Activated T-cell treated with anti-CD3 and anti-CD28 coated beads, Interleukin-2, amount 50 U/mL, for 48 hours (primary cell): ENCODE results near the gene LRRC42.

Source experiments
- DNase-seq, 2 experiments: peaks; one replicate each; pipeline ENCODE4 v3.0.0-alpha.2; 2020

Gene LRRC42, protein sequence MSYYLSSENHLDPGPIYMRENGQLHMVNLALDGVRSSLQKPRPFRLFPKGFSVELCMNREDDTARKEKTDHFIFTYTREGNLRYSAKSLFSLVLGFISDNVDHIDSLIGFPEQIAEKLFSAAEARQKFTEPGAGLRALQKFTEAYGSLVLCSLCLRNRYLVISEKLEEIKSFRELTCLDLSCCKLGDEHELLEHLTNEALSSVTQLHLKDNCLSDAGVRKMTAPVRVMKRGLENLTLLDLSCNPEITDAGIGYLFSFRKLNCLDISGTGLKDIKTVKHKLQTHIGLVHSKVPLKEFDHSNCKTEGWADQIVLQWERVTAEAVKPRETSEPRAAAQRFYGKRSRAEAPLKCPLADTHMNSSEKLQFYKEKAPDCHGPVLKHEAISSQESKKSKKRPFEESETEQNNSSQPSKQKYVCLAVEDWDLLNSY

DNA sequence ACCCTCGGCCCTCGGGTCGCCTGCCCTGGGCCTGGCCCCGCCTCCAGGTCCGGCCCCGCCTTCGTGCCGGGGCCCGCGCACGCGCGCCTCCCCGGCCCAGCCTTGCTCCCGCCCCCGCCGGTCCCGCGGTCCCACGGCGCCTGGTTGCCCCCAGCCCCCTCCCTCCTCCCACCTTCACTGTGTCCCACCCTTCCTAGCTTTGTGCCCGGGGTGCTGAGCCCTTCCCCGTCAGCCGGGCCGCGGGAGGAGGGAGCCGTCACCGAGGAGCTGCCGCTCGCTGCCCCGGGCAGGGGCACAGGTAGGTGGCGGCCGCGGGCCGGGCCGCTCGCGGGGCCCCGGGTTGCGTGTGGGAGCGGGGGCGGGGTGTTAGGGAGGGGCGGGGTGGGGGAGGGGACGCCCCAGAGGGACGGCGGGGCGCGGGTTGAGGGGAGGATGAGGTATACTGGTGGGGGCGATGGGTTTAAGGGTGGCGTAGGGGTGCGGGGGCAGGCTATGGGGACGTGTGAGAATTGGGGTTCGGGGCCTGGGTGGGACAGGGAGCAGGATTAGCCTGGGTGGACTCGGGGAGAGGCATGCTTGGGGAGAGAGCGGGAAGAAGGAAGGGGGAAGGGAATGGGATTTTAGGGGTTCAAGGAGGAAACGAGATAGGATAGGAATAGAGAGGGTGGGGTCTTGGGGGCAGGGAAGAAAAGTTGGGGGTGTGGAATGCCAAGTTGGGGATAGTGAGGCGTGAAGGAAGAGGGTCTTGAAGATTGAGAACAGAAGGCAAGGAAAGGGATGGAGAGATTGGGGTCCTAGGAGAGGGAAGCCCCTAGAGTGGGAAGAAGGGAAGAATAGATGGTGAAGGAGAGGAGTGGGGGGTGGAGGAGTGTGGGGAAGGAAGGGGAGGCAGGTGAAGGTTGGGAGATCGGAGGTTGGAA, at the start of gene LRRC42:
Gene LRRC42, plus strand, starts transcription at position 99 of the 920 bp plus-strand sequence. CDS start 5,650 bp downstream, outside the sequence.
- DNase-seq: no peak

DNA sequence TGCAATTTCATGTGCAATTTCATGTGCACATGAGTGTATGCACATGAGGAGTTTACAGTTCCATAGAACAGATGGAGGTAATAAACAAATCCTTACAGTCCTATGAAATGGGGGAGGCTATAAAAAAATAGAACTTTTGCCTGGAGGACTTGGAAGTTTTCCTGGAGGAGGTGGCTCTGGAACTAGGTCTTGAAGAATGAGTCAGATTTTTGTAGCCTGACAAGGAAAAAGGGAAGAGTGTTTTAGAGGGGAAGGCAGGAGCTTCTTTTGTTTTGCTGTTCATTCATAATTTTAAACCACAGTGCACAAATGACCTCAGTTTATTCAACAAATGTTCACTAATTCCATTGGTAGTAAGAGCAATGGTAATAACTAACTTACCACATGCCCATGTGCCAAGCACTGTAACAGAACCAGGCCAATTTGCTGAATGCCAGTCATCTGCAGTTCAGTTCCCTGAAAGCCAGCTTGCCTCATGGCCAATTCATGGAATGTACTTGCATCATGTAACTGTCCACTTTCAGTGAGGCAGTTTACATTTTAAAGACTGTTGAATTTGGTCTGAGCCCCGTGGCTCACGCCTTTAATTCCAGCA, 49.4 kb upstream of the LRRC42 start:
- DNase-seq: no peak

DNA sequence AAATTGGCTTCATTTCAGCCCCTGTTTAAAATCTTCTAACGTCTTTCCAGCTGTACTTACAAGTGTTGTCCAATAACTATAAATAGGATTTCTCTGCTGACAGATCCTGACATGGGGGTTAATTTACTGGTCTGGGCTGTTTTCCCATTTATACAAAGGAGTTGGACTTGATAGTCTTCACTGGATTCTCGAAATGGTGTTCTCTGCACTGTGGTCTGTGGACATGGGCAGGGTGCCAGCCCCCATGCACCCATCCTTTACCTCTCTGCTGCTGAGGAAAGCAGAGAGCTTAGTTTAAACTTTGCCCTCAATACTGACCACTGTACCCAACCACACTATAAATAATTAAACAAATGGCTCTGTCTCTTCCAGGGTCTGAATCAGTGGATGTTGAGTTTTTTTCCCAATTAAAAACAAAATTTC, 46.9 kb upstream of the LRRC42 start:
- DNase-seq: no peak

GRCh38 chr1:53899708-53900107, 46.4 kb upstream of the LRRC42 start:
- DNase-seq: no peak

DNA sequence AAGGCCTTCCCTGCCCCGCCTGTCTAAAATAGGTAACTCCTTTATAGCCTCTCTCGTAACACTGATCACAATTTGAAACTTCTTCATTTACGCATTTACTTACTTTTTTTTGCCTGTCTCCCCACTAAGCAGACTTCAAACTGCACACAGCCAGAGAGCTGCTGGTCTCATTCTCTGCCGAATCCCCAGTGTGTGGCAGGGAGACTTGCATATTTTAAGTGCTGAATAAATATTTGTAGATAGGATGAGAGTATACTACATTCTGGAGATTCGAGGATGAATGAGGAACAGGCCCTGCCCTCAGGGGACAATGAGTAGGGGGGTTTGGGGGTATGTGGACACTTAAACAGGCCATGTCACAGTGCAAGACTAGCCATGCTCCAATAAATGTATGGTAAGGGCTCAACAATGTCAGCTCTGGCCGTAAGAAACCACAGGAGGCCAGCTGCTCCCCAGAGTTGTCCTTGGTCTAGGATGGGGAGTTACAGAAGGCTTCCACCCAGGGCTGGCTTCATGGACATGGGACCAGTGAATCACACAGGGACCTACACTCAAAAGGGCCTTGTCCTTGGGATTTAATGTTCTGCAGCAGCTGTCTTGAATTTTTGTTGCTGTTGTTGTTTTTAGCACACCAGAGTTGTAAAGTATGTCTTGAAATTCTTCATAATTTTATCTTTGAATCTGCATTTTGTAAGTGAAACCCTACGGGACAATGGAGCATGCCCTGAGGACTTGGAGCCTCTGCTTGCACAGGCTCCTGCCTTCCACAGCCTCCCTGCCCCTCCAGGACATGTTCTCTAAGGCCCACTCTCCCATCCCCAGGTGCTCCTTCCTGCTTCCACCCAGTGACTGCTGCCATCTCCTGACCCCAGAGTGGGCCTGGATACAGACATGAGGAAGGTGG, 43.7 kb upstream of the LRRC42 start:
- no peak for DNase-seq

DNA sequence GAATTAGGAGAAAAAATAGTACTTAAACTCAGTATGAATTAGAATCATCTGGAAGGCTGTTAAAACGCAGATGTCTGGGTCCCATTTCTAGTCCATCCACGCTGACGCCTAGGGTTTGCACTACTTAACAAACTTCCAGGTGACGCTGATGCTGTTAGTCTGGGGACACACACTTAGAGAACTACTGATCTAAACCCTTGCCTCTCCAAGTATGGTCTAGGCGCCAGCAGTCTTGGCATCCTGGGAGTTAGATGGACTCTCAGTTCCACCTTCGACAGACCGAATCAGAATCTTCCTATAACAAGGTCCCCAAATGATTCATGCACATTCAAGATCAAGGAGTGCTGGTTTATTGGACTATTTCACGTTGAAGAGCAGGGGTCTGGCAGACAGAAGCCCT, 40.6 kb upstream of the LRRC42 start:
- no peak for DNase-seq

DNA sequence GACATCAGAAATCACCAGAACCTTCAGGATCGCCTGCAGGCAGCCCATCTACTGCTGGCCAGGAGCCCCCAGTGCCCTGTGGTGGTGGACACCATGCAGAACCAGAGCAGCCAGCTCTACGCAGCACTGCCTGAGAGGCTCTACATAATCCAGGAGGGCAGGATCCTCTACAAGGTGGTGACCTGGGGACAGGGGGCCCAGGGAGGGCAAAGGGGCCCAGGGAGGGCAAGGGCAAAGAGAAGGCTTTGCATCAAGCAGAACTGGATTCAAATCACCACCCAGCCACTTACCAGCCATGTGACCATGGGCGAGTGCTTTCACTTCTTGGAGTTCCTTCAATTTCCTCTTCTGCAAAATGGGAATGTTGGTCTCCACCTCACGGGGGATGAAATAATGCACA, 40.0 kb upstream of the LRRC42 start:
- DNase-seq: no peak

DNA sequence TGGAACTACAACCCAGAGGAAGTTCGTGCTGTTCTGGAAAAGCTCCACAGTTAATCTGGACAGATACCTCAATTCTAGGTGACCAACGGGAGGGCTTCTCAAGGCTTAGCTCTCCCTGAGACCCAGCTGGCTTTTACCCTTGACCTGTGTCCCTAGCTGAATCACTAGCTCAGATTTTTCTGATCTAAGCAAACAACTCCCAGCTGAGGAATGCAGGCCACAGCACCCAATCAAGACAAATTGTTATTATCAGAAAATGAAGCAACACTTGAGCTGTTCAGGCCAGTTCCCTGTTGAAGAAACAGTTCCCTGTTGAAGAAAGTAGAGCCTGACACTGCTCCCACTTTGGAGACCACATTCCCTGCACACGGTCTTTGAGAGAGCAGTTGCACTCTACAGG, 36.2 kb upstream of the LRRC42 start:
- DNase-seq: no peak

- DNase-seq: no peak
These were observed 34.7 kb upstream of the LRRC42 start for GRCh38 chr1:53911442-53911841.

DNA sequence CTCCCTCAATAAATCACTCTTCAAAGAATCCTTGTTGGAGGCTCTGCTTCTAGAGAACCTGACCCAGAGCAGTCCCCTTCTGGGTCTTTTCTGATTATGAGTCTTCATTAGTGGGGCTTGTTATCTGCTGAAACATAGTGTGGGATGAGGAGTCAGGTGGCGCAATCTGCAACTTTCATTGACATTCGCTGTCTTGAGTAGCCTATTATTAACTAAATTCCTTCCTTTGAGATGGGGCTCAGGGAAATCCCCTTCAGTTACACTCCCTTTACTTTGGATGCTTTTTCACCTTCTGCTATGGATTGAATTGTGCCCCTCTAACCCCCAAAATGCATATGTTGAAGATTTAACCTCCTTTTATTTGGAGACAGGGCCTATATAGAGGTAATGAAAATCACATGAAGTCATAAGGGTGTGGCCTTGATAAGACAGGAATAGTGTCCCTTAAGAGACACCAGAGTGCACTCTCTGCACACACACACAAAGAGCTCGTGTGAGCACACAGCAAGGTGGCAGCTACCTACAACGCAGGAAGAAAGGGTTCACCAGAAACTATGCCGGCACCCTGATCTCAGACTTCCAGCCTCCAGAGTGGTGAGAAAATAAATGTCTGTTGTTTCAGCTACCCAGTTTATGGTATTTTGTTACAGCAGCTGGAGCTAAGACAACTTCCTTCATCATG, 32.7 kb upstream of the LRRC42 start:
- DNase-seq: no peak

DNA sequence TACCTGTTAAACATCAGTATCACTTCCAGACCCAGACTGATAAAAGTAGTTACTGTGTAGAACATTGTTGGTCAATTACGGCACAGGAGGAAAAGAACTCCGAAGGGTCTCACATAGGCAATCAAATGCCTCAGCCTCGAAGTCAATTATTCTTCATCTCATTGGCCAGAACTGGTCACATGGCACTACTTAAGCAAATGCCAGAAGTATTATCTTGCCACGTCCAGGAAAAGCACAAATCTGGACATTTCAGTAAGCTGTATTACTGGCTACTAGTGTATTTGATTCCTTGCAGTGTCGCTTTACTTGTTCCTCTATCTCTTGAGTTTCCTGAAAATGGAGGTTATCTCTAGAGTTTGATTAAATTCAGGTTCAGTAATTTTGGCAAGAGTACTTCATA, 27.8 kb upstream of the LRRC42 start:
- no peak for DNase-seq

DNA sequence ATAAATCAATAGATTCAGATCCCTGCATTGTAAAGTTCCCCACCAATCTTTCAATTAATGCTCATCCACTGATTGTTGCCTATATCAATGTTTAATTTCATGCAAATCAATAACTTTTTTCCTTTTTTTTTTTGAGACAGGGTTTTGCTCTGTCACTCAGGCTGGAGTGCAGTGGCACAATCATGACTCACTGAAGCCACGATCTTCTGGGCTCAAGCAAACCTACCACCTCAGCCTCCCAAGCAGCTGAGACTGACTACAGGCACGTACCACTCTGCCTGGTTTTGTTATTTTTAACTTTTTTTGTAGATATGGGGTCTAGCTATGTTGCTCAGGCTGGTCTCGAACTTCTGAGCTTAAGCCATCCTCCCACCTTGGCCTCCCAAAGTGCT, 26.5 kb upstream of the LRRC42 start:
- DNase-seq: peak; percentile 32 to 38

GRCh38 chr1:53927376-53927881, 18.7 kb upstream of the LRRC42 start:
- DNase-seq: no peak

DNA sequence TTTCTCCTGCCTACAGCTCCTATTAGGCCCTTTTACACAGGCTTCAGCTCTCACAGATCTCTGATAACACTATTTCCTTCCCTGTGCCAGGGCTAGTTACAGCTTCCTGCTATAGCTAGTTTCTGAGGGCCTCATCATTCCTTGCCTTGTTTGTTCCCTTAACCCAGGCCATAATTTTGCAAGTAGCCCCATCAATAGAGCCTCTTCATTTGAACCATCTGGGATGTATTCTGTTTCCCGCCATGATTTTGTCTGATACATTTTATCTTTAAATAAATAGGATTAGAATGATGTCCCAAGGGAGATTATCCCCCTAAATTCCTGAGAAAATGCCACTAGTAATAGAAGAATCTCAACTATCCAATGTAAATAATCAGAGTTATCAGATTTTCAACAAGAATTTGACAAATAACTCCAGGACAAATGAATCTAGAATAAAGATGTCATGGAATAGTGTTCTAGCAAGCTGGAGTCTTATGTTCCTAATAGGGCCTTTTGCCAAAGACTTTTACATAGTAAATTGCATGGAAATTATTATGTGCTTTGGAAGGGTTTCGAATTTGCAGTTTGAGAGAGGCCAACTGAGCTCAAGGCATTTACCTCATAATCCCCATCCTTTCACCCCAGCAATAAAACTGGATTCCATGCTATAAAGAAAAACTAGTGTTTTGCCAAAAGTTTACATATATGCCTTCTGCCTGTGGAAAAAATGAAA, 16.7 kb upstream of the LRRC42 start:
- DNase-seq: no peak

GRCh38 chr1:53930932-53931331, 15.2 kb upstream of the LRRC42 start:
- no peak for DNase-seq

DNA sequence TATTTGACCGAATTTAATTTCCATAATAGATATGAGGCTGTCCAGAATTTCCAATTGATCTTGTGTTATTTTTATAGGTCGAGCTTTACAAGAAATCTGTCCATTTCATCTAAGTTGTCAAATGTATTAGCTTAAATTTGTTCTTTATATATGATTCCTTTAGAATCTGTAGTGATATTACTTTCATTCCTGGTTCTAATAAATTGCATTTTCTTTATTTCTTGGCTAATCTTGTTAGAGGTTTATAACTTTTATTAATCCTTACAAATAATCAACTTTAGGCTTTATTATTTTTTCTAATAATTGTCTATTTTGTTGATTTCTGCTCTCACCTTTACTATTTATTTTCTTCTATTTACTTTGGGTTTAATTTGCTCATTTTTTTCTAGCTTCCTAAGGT, 14.6 kb upstream of the LRRC42 start:
- no peak for DNase-seq

DNA sequence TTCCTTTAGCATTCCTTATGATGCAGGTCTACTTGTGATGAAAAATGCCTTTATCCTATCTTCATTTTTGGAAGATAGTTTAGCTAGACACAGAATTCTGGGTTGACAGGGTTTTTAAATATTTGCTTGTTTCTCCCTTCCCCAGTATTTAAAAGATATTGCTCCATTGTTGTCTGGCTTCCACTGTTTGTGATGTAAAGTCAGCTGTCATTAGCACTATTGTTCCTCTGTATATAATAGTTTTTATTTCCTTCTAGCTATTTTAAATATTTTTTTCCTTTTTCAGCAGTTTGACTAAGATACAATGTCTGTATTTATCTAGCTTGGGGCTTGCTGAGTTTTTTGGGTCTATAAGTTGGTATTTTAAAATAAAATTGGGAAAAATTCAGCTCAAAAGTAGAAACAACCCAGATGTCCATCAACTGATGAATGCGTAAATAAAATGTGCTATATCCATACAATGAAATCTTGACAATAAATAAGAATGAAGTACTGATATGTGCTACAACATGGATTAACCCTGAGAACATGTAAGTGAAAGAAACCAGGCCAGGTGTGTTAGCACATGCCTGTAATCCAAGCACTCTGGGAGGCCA, 11.9 kb upstream of the LRRC42 start:
- DNase-seq: no peak

GRCh38 chr1:53936430-53936829, 9.7 kb upstream of the LRRC42 start:
- no peak for DNase-seq

- DNase-seq: no peak
These were observed 7.9 kb upstream of the LRRC42 start for GRCh38 chr1:53938136-53938830.
